Retinal pigment epithelial cell (primary cell): ENCODE results near the gene AIG1.
"Not testable (repeated sequence)": the region's sequence is repeated elsewhere in the genome, so short reads cannot be mapped to it uniquely, and the experiment has no call there.

Experiments
- DNase-seq: peaks from one replicate; pipeline ENCODE4 v3.0.0-alpha.2; 2010; ENCODE audit warnings: low read depth
- H3K4me3 ChIP-seq: 2 replicates; pipeline ENCODE4 v1.5.1; 2011; ENCODE audit warnings: mild to moderate bottlenecking, low read length, control low read depth, moderate library complexity
- TF ChIP-seq, protein P1 (sequence below): conservative IDR thresholded peaks from 2 replicates; pipeline ENCODE4 v1.5.1; 2011; ENCODE audit warnings: low read depth, low read length, control low read depth, inconsistent platforms

The AIG1 gene

DNA sequence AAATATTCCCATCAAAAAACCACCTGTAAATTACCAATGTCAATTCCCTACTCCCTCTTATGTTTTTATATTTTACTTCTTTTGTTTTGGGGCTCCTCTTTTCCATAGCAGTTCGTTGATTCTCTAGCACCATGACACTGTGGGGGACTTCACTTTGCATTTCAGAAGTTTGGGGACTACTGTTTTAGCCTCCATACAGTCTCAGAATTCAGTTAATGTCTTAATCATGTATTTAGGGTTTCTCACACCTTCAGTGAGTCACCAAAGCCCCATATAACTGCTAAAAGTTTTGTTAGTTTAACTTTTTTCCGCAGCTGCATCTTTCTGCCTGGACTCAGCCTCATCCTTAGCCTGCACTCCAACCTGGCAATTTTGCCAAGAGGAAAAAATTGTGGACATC is 20.7 kb upstream of the AIG1 start:
- H3K4me3 ChIP-seq = no peak overlapping the region
- TF ChIP-seq, protein P1, sequence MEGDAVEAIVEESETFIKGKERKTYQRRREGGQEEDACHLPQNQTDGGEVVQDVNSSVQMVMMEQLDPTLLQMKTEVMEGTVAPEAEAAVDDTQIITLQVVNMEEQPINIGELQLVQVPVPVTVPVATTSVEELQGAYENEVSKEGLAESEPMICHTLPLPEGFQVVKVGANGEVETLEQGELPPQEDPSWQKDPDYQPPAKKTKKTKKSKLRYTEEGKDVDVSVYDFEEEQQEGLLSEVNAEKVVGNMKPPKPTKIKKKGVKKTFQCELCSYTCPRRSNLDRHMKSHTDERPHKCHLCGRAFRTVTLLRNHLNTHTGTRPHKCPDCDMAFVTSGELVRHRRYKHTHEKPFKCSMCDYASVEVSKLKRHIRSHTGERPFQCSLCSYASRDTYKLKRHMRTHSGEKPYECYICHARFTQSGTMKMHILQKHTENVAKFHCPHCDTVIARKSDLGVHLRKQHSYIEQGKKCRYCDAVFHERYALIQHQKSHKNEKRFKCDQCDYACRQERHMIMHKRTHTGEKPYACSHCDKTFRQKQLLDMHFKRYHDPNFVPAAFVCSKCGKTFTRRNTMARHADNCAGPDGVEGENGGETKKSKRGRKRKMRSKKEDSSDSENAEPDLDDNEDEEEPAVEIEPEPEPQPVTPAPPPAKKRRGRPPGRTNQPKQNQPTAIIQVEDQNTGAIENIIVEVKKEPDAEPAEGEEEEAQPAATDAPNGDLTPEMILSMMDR = no peak
- no peak for DNase-seq

DNA sequence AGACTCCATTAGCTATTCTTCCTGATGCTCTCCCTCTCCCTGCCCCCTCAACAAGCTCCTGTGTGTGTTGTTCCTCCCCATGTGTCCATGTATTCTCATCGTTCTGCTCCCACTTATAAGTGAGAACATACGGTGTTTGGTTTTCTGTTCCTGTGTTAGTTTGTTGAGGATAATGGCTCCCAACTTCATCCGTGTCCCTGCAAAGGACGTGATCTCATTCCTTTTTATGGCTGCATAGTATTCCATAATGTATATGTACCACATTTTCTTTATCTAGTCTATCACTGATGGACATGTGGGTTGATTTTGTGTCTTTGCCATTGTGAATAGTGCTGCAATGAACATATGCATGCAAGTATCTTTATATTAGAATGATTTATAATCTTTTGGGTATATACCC is 16.3 kb upstream of the AIG1 start:
- not testable (repeated sequence) for DNase-seq, H3K4me3 ChIP-seq

DNA sequence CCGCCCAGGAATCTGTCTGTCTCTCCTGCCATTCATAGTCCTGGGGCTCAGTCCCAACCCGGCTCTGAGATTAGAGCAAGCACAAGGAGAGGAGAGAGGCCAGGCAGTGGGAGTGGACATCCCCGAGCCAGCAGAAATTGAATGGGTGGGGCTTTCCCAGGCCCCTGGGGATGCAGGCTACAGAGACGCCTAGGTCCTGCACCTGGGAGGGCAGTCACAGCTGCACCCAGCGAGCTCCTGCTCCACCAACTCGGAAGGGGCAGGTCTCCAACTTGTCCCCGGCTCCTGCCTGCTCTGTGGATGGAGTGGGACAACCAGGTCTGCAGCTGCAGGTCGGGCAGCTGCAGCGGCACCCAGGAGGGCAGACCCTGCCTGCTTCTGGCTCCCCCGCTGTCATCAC is 11.1 kb upstream of the AIG1 start:
- H3K4me3 ChIP-seq = no peak overlapping the region
- TF ChIP-seq, protein P1 = no peak

DNA sequence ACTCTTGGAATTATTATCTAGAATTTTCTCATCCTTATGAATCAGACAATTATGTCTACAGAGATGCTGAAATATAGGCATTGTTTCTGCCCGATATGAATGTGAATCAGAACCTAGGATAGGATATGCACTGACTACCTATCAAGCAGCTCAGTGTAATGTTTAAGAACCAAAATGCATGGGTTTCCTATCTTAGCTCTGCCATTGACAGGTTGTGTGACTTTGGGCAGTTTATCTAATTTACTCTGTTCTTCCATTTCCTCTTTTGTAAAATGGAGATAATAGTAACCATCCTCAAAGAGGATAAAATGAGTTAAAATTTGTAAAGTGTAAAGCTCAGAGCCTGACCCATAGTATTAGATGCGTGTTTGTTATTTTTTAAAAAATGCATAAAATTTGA is 10.2 kb upstream of the AIG1 start:
- TF ChIP-seq, protein P1 = no peak
- DNase-seq = no peak
- H3K4me3 ChIP-seq = no peak overlapping the region

More for the DNA sequence above, 11.1 kb upstream of the AIG1 start:
- DNase-seq = no peak

DNA sequence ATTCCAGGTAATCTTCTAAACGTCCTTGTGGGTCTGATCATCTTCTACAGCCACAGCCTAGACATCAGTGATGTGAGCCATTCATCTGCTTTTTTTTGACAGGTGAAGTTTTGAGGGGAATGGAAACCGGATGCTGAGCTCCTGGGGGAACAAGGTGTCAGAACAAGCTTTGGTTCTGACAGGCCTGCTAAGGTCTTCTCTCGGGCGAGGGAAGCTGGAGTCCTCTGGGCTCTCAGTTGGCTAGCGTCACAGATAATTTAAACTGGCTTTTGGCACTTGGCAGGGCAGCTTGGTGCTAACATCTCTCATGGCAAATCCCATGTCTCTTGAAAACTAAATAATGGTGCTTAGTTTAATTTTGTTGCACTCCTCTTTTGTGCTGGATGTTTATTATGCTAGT is 8.4 kb upstream of the AIG1 start:
- TF ChIP-seq, protein P1 = no peak
- H3K4me3 ChIP-seq = no peak overlapping the region
- no peak for DNase-seq

DNA sequence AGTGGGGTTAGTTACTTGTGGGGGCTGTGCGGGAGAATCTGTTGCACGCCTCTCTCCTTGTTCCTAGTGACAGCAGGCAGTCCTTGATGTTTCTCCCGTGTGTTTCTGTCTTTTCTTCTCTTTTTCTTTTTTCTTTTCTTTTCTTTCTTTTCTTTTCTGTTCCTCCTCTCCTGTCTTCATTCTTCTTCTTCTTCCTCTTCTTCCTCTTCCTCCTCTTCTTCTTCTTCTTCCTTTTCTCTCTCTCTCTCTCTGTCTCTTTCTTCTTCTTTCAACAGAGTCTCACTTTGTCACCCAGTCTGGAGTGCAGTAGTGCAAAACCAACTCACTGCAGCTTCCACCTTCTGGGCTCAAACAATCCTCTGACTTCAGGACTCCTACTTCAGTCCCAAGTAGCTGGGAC is 6.8 kb upstream of the AIG1 start:
- H3K4me3 ChIP-seq = no peak overlapping the region
- TF ChIP-seq, protein P1 = no peak
- DNase-seq = no peak

DNA sequence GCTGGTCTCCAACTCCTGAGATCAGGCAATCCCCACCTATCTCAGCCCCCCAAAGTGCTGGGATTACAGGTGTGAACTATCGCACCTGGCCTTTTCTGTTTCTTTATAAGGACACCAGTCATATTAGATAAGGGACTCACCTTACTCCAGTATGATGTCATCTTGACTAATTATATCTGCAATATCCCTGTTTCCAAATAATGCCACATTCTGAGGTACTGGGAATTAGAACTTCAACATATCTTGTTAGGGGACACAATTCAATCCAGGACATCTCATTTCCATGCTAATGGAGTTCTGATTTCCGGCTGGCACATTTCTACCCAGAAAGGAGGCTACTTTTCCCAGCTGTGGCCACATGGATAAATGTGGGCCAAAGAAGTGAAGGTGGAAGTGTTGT is 6.4 kb upstream of the AIG1 start:
- no peak overlapping the region for H3K4me3 ChIP-seq
- TF ChIP-seq, protein P1 = no peak
- no peak for DNase-seq

DNA sequence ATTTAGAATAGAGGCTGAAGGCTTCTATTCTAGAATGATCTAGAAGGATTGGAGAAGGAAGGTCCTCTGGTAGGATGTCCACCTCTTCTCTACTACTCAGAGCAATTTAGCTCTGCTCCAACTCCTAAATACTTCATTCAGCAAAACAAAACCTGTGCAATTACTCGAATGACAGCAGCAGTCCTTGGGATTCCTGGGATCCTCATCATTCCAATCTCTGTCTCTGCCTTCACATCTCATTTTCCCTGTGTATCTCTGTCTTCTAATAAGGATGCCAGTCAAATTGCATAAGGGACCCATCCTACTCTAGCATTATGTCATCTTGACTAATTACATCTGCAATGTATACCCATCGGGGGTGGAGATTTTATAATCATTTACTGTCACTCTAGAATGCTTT is 5.5 kb upstream of the AIG1 start:
- no peak for DNase-seq
- H3K4me3 ChIP-seq = no peak overlapping the region
- TF ChIP-seq, protein P1 = no peak
